Dermis blood vessel endothelial cell (primary cell): ENCODE measurements around the gene ADIPOR2. TPM values are rescaled to one million over a fixed set of nuclear protein-coding genes. Genes with fewer than 3 reads are reported as not detected.
"Not testable (repeated sequence)": the region's sequence is repeated elsewhere in the genome, so short reads cannot be mapped to it uniquely, and the experiment has no call there.

Experiments used
- DNase-seq: peaks from one replicate; pipeline ENCODE4 v3.0.0; 2010
- total RNA-seq: library from RNA; depleted of rRNA; stranded (reverse); fragments of >200 nt; gene quantifications from 2 replicates; pipeline ENCODE4 v1.2.3, GENCODE V29; 2014

The ADIPOR2 gene
- total RNA-seq, 1 donor from 2014 or later: 68.6 TPM

DNA sequence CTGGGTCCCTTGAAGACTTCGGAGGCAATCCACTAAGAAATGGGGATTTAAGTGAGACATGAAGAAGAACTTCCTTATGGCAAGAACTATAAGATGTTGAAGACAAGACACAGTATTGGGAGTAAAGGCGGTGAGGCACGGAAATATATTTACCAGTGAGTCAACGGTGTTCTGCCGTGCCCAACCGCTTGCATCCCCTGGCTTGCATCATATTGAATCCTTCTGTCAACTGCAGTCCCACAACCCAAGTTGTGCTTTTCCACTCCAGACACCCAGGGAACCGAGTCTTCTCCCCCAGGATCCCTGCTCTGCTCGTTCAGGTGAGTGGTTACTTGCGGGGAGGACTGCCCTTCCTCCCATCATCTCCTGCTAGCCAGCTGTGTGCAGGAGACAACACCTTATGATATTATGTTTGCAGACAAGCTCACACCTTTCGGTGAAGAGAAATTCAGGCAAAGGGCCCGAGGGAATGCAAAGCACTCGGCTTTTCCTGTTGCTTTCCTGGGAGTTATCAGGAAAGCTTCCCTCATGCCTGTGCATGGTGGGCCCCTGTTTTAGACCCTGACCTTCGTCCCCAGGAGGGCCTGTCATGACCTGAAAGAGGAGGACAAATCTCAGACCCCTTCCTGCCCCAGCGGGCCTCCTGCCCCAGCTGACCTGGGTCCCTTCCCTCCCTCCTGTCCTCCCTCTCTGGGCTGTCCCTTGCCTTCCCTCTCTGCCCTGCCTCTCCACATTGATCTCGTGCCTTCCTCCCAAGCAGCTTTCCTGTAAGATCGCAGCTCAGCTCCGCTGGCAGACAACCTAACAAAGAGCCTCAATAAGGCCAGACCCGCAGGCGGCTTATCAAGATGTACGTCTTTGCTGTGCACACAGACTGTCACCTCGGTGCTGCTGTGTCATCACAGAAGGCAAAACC, 125.2 kb downstream of the ADIPOR2 start:
- DNase-seq: no peak

DNA sequence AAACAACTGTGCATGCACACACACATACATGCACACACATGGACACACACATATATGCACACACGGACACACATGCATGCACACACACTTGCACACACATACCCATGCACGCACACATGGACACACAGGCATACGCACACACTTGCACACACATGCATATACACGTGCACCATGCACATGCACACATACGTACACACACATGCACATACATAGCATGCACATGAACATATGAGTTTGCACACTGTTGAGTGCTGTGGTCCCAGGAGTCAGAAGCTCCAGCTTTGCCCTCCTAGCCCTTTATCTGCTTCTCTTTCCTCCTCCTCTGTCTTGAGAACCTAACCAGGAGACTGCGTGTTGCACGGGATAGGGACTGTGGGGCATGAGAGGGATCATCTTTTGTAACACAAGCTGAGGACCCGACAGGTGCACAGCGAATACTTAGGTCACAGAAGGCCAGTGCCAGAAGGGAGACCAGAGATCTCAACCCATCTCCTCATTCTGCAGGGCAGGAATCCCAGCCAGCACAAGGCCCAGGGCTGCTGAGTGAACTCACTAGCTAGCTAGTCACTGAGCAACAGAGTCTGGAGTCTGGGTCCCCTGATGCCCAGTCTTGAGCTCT, 126.0 kb downstream of the ADIPOR2 start:
- DNase-seq: no peak

DNA sequence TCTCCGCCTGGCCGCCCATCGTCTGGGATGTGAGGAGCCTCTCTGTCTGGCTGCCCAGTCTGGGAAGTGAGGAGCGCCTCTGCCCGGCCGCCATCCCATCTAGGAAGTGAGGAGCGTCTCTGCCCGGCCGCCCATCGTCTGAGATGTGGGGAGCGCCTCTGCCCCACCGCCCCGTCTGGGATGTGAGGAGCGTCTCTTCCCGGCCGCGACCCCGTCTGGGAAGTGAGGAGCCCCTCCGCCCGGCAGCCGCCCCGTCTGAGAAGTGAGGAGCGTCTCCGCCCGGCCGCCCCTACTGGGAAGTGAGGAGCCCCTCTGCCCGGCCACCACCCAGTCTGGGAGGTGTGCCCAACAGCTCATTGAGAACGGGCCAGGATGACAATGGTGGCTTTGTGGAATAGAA, 127.1 kb downstream of the ADIPOR2 start:
- not testable (repeated sequence) for DNase-seq

DNA sequence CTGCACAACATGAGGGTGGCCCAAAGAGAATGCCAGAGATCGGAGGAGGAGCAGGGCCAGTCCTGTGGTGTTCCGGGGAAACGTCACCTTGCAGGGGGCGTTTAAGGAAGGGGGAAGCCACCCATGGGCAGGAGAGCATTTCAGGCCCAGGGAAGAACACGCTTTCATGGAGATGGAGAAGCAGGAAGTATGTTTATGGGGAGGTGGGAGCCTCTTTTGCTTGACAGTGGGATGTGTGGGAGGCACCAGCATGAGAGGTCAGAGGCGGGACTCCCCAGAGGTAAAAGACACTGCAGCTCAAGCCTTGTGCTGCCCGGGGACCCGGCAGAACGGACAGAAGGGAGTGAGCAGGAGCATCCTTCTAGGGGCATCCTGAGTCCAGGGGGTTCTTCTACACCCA, 128.2 kb downstream of the ADIPOR2 start:
- DNase-seq: no peak

DNA sequence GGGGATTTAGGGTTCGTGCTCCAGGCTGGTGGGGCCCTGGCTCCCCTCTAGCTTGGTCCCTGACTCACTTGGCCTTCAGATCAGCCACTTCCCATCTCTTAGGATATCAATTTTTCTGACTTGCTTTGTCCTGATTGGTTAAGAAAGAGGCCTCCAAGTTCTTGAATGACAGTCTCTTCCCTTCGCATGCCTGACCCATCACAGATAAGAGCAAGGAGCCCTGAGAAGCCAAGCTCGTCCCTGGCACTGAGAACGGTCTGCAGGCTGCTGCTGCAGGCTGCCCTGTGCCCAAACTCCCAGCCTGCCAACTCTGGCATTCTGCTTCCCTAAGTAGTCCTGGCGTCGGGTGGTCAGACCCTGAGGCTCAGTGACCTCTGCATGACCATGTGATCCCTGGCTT, 128.7 kb downstream of the ADIPOR2 start:
- DNase-seq: no peak

DNA sequence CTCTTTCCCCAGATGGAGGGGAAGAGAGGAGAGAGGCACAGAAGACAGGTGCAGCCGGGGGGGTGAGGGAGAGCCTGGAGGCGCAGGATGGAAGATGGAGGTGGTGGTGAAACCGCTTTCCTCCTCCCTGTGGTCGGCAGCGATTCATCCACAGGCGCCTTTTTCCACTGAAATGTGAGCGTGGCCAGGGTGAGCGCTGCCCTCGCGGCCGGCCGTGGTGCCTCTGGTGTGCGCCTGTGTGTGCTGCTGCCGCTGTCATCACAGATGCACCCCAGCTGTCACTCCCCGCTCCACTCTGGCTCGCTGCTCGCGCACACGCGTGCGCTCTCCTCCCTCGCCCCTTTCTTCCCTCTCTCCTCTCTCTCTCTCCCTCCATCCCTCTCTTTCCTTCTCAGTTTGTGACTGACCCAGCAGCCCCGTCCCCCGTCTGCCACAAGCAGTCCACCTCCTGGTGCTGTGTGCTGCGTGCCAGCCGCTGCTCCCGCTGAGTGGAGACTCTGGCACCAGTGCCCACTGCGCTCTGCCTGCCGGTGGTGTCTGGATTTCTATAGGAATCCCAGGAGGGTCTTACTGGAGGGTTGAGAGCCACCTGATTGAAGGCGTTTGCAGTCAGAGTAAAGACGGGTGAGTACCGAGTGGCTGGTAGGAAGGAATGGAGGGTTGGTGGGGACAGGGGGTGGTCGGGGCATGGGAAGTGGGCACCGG, 129.5 kb downstream of the ADIPOR2 start, which contains the start of gene LRTM2:
LRTM2 (plus strand) TSS at position 375 of the 705 bp plus-strand sequence. CDS start 7,584 bp downstream, outside the sequence.
- DNase-seq: no peak

DNA sequence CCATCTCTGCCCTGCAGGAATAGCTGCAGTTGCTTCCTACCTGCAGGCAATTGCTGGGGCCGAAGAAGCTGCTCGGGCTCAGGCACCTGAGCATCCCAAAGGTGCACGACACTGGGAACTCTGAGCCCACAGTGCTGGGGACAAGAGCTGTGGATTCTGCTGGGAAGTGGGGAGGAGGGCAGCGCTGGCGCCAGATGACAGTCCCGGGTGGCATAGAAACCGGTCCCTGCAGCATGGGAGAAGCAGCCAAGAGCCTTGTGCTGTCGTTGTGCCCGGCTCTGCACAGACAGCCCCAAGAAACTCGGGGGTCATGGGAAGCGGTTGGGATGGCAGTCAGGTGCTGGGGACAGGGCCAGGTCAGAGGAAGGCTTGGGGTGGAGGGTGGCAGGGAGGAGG, 130.0 kb downstream of the ADIPOR2 start:
- DNase-seq: no peak

DNA sequence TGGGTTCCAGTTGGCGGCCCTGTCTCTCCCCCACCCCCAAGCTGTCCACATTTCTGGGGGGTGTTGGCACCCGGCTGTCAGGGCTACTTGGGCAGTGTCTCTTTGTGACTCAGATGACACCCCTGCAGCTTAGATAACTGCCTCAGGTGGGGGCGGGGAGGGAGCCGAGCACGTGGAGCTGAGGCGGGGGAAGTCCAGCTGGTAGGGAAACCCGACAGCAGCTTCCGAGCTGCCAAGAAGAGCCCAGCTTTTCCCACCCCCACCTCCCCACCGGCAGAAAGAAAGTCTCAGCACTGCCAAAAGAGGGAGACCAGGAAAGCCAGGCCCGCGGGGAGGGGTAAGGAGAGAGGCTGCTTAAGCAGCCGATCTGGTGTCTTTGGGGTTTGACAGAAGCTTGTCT, 130.9 kb downstream of the ADIPOR2 start:
- no peak for DNase-seq

DNA sequence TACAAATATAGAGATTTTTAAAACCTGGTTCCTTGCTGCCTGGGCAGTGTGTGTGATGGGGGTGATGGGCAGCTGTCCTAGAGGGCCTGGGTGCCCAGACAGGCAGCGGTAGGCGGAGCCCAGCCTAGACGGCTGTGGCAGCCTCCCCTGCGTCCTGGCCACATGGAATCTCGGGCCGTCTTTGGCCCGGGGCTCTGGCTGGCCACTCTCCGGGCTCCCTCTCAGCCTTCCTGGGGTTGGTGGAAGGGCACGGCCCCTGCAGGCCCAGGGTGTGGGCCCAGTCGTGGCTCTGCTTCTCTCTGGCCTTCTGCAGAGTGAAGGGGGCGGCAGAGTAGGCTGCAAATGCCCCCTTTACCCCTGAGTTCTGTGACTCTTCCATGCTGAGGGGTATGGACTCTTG, 131.8 kb downstream of the ADIPOR2 start:
- no peak for DNase-seq

DNA sequence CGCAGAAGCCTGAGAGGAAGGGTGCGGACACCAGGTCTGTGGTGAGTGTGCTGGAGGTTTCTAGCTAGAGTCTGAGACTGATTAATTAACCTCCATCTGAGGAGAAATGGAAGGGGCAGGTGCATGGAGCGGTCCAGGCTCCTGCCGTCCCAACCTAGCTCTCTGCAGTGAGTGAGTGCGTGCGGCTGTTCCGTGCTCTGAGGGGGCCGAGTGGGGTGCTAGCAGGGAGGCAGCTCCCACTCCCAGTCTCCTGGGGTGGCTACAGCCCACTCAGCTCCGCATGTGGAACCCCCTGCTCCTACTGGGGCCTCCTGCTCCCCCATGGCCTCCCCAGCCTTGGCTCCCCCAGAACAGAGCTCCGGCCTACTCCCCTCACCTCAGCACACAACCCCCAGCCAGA, 132.4 kb downstream of the ADIPOR2 start:
- DNase-seq: no peak

DNA sequence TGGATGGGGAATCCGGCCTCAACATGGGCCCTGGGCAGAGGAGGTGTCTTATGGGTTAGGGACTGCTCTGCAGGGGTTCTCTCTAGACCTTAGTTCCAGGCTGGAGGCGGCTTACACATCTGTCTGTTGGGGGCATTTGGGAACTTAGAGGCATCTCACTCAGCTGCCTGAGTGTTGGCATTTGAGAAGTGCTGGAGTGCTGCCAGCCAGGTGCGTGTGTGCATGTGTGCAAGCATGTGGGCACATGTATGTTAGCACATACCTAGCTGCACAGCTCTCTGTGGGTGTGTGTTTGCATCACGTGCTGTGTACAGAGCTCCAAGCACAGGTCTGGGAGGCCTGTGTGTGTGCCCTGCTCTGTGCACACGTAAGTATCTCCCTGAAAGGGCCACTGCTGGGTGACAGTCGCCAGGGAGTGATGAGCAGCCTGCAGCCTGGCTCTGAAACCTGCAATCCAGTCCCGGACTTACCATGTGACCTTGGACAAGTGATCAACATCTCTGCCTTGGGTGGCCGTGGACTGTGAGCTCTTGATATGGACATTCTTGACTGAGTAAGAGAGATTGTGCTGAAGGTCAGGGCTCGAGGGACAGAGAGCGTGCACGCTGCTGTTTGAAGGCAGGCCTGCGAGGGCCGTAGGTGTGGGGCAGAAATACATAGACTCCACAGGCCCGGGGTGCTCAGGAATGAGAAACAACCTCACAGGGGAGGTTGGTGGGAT, 134.7 kb downstream of the ADIPOR2 start:
- DNase-seq: no peak

DNA sequence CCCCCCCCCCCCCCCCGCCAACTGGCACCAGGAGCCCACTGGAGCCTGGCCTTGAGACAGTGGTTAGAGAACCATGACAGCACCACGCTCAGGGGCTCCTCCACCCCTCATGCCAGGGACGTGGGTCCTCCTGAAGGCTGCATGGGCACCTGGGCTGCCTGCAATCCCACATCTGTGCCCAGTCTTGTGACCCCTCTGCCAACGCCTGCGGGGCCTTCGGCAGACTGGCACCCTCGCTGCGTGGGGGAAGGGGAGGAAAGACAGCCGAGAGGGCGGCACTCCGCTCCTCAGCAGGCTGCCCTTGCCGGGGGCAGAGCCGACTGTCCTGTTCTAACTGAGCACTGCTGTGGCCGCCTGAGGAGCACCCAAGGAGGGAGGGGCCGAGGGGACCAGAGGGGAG, 135.5 kb downstream of the ADIPOR2 start:
- no peak for DNase-seq

DNA sequence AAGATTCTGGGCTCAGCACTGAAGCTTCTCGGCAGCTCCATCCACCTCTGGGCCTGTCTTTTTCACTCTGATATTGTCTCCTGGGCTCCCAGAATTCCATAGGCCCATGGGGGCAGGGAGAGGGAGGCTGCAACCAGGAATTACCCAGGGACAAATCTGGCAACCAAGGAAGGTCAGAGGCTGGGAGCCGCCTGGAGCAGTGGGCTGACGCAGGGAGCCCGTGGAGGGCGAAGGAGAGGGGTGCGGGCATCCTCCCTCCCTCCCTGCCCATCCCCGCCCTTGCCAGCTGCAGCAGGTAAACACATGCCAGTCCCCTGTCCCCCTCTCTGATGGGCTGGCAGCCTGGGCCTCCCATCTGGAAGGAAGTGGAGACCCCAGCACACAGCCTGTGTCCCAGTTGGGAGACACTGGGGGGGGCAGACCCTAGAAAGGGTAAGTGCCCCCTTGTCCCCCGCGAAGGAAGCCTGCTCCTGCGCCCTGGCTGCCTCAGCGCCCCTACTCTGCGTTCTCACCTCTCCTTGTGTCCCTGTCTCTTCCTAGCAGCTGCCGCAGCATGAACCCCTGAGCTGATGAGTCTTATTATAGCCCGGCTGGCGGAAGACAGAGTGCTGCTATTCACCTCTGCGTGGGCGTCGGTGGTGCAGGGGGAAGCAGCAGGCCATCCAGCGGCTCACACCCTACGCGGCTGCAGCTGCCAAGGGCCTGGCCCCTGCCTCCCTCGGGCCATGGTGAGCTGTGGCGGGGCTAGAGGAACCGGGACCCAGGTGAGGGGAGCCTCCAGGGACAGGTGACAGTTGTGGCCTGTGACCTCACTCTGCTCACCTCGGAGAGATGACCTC, 136.2 kb downstream of the ADIPOR2 start:
- DNase-seq: no peak

DNA sequence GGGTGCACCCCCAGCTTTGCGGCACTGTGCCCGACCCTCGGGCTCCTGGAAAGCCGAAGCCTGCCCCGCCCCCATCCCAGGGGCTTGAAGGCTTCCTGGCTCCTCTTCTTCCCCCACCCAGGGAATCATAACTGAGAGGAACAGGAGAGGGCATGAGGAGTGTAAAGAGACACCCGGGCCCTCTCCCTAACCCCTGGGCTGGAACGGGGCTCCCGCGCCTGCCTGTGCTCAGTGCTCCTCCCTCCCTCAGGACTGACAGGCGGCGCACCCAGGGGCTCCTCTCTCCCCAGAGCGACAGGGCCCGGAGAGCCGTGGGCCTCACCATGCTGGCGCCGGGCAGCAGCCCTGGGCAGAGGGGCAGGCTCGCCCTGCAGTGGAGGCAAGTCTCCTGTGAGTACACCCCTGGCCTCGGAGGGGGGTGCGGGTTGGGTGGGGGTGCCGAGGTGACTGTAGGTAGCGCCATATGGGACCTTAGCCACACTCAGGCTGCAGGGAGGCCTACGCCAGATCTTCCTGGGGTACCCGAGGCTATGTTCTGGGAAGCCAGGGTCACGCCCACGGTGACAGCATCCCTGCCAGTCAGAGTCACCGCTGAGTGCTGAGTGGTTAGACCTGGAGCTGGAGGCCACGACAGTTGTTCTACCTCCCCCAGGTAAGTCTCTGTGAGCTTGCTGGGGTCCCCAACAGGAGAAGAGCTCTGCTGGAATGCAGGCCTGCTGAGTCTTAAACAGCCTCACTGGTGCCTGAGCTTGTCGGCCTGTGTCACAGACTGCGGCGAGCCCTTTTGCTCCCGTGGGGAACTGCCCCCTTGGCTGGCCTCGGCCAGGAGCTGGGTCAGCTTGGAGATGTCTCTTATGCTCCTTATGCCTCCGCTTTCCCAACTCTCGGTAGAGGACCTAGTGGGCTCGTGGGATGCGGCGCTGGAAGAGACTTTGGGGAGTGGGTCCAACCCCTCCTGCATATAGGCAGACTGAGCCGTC, 137.2 kb downstream of the ADIPOR2 start:
- DNase-seq: no peak

DNA sequence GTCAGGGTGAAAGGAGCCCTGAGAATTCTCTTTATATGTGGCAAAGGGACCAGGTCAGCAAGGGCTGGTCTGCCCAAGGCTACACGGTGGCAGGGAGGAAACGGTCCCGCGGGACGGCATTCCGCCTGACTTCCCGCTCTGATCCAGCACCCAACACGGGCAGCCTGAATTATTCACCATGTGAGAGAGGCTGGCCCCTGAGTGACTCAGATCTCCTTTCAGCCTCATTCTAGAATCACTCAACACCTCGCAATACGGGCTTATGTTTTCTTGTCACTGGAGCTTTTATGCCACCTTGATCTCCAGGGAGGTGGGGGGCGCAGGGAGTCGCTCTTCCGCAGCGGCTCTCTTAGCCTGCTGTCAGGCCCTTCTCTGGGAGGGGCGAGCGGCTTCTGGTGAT, 138.0 kb downstream of the ADIPOR2 start:
- DNase-seq: no peak

DNA sequence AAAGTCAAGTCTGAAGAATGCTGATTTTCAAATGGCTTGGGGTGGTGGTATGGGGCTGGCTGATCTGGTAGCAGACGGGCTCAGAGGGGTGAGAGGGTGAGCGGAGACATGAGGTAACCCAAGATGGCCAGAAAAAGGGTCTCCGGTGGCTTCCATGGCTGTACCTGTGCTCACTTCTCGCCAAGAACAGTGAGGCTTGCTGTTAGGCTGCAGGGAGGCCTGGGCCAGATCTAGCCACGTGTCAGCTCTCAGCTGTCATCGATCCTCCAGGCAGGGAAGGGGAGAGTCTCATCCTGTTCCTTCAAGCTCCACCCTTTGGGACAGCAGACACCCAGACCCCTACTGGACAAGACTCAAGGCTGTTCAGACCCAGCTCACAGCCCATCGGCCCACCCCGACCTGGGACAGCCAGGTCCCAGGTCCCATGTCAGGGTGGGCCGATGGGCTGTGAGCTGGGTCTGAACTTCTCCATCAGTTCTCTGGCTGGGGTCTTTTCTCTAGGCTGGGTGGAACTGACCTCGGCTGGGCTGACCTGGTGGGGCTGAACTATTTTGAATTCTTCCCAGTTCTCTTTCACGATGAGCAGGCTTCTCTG, 138.5 kb downstream of the ADIPOR2 start:
- DNase-seq: no peak

DNA sequence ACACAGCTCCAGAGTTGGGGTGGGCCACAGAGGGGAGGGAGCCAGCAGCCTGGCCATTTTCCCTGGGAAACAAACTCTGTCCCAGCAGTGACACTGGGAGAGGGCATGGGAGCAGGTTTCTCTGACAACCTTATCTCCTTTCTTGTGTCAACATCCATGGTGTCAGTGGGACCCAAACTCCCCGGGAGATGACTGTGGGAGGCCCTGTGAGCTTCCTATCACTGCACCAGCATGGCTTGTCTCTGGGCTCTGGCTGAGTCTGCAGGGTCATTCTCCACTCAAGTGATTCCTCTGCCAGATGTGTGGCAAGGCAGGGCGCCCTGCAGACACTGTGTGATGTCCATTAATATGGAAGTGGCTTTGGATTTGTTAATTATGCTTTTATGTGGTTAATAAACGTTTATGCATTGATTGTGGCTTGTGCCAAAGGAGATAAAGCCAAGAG, 139.6 kb downstream of the ADIPOR2 start:
- DNase-seq: no peak

DNA sequence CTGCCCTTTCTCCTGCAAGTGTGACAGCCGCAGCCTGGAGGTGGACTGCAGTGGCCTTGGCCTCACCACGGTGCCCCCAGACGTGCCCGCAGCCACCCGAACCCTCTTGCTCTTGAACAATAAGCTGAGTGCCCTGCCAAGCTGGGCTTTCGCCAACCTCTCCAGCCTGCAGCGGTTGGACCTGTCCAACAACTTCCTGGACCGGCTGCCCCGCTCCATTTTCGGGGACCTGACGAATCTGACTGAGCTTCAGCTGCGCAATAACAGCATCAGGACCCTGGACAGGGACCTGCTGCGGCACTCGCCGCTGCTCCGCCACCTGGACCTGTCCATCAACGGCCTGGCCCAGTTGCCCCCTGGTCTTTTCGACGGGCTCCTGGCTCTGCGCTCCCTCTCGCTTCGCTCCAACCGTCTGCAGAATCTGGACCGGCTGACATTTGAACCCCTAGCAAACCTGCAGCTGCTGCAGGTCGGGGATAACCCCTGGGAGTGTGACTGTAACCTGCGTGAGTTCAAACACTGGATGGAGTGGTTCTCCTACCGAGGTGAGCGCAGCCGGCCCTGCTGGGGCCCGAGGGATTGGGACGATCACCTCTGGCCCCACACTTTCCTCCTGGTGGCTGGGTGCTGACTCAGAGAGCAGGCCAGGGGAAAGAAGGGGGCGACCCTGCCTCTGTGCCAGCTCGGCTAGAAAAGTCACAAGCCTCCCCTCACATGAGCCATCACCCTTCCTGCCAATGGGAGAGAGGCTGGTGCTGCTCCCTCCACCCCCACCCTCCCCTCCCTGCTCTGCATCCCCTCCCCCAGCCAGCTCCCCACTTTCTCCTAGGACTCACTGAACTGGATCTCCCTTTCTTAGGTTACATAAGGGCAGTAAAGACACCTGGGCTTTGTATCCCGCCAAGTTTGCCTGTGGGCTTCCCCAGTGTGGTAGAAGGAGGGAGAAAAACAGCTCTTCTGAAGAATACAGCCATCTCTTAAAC, 140.4 kb downstream of the ADIPOR2 start:
- peak; percentile 75 for DNase-seq
